Ishikawa (cell line): ENCODE measurements around the gene CPA4.

Experiments used
- CEBPB ChIP-seq: IDR thresholded peaks from 2 replicates; pipeline ENCODE4 v1.6.1; 2012
- CREB1 ChIP-seq: IDR thresholded peaks from 2 replicates; pipeline ENCODE4 v1.6.1; 2012; ENCODE audit warnings: low read depth
- EGR1 ChIP-seq: IDR thresholded peaks from 2 replicates; pipeline ENCODE4 v1.6.1; 2012
- EP300 ChIP-seq: IDR thresholded peaks from 2 replicates; pipeline ENCODE4 v1.6.1; 2012; ENCODE audit warnings: borderline replicate concordance
- FOXM1 ChIP-seq: IDR thresholded peaks from 2 replicates; pipeline ENCODE4 v1.6.1; 2012; ENCODE audit warnings: low read depth, borderline replicate concordance
- NFIC ChIP-seq: IDR thresholded peaks from 2 replicates; pipeline ENCODE4 v1.6.1; 2012
- RAD21 ChIP-seq: IDR thresholded peaks from 2 replicates; pipeline ENCODE4 v1.6.1; 2012; ENCODE audit warnings: low read depth
- TAF1 ChIP-seq: IDR thresholded peaks from 2 replicates; pipeline ENCODE4 v1.6.1; 2012; ENCODE audit warnings: low read depth, mild to moderate bottlenecking
- TCF12 ChIP-seq: IDR thresholded peaks from 2 replicates; pipeline ENCODE4 v1.6.1; 2012; ENCODE audit warnings: low read depth
- TEAD4 ChIP-seq: IDR thresholded peaks from 2 replicates; pipeline ENCODE4 v1.6.1; 2012
- YY1 ChIP-seq: IDR thresholded peaks from 2 replicates; pipeline ENCODE4 v1.6.1; 2012; ENCODE audit warnings: low read depth
- ZBTB7A ChIP-seq: IDR thresholded peaks from 2 replicates; pipeline ENCODE4 v1.6.1; 2012; ENCODE audit warnings: low read depth
- TF ChIP-seq, protein P1 (sequence below): IDR thresholded peaks from 2 replicates; pipeline ENCODE4 v1.6.1; 2012
- TF ChIP-seq, protein P2 (sequence below): IDR thresholded peaks from 2 replicates; pipeline ENCODE4 v1.6.1; 2012; ENCODE audit warnings: low read depth, mild to moderate bottlenecking
- TF ChIP-seq, protein P3 (sequence below): IDR thresholded peaks from 2 replicates; pipeline ENCODE4 v1.6.1; 2012

Gene CPA4

DNA sequence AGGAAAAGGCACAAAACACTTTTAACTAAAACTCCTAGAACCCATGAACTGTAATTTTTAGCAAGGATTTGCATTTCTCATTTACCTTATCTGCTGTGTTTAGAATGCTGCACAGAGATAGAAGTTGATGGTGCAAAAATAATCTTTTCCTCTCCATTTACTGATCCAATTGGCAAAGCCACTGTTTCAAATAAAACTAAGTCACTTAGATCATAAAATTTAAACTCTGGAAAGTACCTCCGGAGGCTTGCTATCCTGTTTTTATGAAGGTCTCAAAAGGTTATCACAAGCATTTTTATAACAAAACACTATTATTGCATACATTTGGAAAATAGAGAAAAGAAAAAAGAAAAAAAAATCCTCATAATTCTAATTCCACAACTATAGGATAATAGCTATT lies 18.7 kb upstream of the CPA4 start:
- TF ChIP-seq YY1, result no peak
- TF ChIP-seq, protein P1, sequence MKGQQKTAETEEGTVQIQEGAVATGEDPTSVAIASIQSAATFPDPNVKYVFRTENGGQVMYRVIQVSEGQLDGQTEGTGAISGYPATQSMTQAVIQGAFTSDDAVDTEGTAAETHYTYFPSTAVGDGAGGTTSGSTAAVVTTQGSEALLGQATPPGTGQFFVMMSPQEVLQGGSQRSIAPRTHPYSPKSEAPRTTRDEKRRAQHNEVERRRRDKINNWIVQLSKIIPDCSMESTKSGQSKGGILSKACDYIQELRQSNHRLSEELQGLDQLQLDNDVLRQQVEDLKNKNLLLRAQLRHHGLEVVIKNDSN, result no peak
- TF ChIP-seq CEBPB, result no peak
- TF ChIP-seq TCF12, result no peak
- TF ChIP-seq TEAD4, result no peak
- TF ChIP-seq NFIC, result no peak
- TF ChIP-seq ZBTB7A, result no peak
- no peak for TF ChIP-seq FOXM1
- no peak for TF ChIP-seq EGR1
- TF ChIP-seq CREB1, result no peak
- no peak for TF ChIP-seq RAD21
- TF ChIP-seq EP300, result no peak
- TF ChIP-seq, protein P2, sequence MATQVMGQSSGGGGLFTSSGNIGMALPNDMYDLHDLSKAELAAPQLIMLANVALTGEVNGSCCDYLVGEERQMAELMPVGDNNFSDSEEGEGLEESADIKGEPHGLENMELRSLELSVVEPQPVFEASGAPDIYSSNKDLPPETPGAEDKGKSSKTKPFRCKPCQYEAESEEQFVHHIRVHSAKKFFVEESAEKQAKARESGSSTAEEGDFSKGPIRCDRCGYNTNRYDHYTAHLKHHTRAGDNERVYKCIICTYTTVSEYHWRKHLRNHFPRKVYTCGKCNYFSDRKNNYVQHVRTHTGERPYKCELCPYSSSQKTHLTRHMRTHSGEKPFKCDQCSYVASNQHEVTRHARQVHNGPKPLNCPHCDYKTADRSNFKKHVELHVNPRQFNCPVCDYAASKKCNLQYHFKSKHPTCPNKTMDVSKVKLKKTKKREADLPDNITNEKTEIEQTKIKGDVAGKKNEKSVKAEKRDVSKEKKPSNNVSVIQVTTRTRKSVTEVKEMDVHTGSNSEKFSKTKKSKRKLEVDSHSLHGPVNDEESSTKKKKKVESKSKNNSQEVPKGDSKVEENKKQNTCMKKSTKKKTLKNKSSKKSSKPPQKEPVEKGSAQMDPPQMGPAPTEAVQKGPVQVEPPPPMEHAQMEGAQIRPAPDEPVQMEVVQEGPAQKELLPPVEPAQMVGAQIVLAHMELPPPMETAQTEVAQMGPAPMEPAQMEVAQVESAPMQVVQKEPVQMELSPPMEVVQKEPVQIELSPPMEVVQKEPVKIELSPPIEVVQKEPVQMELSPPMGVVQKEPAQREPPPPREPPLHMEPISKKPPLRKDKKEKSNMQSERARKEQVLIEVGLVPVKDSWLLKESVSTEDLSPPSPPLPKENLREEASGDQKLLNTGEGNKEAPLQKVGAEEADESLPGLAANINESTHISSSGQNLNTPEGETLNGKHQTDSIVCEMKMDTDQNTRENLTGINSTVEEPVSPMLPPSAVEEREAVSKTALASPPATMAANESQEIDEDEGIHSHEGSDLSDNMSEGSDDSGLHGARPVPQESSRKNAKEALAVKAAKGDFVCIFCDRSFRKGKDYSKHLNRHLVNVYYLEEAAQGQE, result no peak
- TF ChIP-seq, protein P3, sequence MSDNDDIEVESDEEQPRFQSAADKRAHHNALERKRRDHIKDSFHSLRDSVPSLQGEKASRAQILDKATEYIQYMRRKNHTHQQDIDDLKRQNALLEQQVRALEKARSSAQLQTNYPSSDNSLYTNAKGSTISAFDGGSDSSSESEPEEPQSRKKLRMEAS, result no peak
- no peak for TF ChIP-seq TAF1

DNA sequence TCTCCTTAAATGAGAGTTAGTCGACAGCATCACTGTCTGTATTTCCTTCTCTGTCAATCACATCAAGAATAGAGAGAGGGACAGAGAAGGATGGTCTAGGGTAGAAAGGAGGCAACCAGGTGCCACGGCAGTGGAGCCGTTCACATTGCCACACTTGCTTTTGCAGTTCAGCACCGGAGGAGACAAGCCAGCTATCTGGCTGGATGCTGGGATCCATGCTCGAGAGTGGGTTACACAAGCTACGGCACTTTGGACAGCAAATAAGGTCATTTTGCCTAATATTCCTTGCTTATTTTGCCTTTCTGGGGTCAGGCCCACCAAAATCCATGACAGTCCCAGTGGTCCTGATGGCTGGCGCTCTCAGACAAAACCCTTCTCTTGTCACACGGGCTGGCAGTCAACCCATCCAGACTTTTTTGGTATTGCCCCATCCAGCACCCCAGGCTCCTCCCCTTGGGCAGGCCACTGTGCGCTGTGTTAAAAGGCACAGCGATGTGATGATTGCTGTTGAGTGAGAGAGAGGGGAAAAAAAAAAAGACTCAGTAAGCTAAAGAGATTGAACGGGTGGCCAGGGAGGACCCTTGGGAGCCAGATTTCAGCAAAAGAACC lies 17.9 kb upstream of the CPA4 start:
- TF ChIP-seq EGR1 (no peak), RAD21 (no peak), FOXM1 (no peak), CEBPB (no peak), EP300 (no peak), YY1 (no peak), TEAD4 (no peak), NFIC (no peak), TCF12 (no peak)
- TF ChIP-seq, protein P1, result no peak
- TF ChIP-seq, protein P3, result no peak
- TF ChIP-seq, protein P2, result no peak

DNA sequence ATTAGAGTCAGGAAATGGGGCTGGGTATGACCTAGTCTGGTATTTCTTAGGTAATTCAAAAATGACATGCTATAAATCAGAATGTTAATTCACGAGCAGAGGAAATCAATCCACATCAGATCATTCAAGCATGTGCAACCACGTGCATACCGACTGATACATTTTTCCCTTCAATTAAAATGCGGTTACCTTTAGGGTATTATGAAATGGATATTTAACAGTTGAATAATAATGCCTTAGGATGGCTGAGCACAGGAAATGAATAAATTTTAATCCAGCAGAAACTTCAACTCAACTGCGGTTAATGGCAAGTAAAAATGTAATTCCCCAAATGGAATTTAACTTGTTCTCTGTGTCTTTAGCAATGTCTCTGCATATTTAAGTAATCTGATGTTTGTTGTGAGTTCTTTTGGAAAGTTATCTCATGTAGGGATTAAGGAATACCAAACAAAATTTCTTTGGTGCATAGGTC lies 17.1 kb upstream of the CPA4 start:
- TF ChIP-seq CREB1 (no peak), FOXM1 (no peak), TEAD4 (peak; percentile 49; the same call in 1 of the 2 replicates), CEBPB (peak; percentile 3; the same call in 1 of the 2 replicates)

DNA sequence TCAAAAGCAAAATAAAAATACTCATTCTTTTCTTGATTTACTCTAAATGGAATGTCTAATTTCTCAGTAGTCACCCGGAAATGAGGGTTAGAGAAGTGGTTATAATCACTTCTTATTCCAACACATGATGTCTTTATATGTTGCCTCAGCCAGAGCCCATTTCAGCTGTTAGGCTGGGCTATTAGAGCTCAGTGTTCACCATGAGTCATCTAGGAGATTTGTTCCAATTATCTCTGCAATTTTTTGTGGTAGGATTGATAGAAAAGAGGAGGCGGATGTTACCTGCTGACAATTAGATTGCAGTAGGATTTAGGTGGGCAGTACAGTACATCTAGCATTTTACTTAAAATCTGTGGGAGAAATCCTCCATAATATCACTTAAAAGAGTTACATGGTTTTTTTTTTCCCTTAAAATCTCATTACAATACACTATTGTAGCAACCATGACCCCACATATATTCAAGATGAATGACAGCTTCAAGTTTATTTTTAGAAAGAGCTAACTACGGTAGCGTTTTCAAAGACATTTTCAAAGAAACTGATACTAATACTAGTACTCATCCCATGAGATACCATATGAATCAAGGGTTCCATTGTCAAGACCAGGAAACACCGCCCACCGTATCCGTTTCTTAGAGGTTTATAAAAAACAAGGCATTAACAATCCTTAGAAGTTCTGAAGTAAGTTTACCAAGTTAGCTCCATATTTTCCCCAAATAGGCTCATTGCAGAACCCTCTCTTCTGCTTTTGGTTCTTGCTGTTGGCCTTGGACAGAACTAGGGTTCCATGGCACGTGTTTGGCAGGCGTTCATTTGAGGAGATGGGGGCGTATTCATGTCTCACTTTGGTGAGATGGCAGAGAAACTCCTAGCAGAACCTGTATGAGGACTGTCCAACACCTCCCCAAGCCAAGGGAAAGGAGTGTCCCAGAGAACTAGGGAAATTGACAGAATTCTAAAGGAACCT lies 15.9 kb upstream of the CPA4 start:
- TF ChIP-seq CEBPB (no peak), NFIC (no peak), TCF12 (no peak), EP300 (no peak), TAF1 (no peak), FOXM1 (no peak), CREB1 (no peak), TEAD4 (no peak)
- TF ChIP-seq, protein P1, result no peak
